Gastrocnemius medialis (tissue), 4 donors: ENCODE measurements around the gene ADGRF3.

ENCODE experiments used
- POLR2A ChIP-seq, 2 donors: fragments of 450-650 bp; IDR thresholded peaks; one replicate each; pipeline ENCODE4 v1.6.1; 2017; ENCODE audit warnings: antibody characterized with exemption in 2 of 2, mild to moderate bottlenecking in 2 of 2, moderate library complexity in 2 of 2
- TF ChIP-seq, protein P1 (sequence below), 5 experiments: fragments of 450-650 bp in 3 of 5; fragments of 200-600 bp in 2 of 5; sonication (generic) in 2 of 5; IDR thresholded peaks in 4 of 5; conservative IDR thresholded peaks in 1 of 5; 1 replicate in 4 of 5; 2 replicates in 1 of 5; pipeline ENCODE4 v1.5.1; 2016 to 2019; ENCODE audit warnings: antibody characterized with exemption in 5 of 5, mild to moderate bottlenecking in 3 of 5, moderate library complexity in 3 of 5

DNA sequence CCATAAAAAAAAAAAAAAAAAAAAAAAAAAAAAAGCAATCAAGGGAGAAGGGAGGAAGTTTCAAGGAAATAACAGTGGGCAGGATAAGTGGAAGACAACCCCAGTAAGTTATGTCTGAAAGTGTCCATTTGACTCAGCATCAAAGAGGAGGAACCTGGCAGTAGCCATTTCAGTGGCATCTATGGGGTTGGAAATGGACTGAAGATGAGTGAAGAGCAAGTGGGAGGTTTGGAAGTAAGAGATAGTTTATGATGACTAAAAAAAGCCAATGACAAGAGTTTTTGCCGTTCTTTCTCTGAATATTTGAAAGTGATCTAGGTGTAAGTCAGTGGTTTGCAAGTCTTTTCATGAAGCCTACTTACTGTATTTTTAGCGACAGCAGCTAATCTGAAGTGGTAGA lies 9.9 kb downstream of the ADGRF3 start:
- TF ChIP-seq POLR2A (IDR thresholded peaks at IDR 0.05), result no peak
- TF ChIP-seq, protein P1, sequence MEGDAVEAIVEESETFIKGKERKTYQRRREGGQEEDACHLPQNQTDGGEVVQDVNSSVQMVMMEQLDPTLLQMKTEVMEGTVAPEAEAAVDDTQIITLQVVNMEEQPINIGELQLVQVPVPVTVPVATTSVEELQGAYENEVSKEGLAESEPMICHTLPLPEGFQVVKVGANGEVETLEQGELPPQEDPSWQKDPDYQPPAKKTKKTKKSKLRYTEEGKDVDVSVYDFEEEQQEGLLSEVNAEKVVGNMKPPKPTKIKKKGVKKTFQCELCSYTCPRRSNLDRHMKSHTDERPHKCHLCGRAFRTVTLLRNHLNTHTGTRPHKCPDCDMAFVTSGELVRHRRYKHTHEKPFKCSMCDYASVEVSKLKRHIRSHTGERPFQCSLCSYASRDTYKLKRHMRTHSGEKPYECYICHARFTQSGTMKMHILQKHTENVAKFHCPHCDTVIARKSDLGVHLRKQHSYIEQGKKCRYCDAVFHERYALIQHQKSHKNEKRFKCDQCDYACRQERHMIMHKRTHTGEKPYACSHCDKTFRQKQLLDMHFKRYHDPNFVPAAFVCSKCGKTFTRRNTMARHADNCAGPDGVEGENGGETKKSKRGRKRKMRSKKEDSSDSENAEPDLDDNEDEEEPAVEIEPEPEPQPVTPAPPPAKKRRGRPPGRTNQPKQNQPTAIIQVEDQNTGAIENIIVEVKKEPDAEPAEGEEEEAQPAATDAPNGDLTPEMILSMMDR (IDR thresholded peaks at IDR 0.05 in 4 of 5, conservative IDR thresholded peaks at IDR 0.05 in 1 of 5), result no peak
